ENCODE measurements around the gene MPI.
"Not testable (repeated sequence)": the region's sequence is repeated elsewhere in the genome, so short reads cannot be mapped to it uniquely, and the experiment has no call there.

The MPI gene

GRCh38 chr15:74863239-74864056 lies 26.4 kb upstream of the MPI start:
- DNase-seq (ENCODE audit: low spot score), result no peak

GRCh38 chr15:74864296-74864695 lies 25.5 kb upstream of the MPI start:
- DNase-seq (ENCODE audit: low spot score), result no peak

- DNase-seq (ENCODE audit: low spot score), result no peak
Observed at GRCh38 chr15:74865316-74865715, 24.5 kb upstream of the MPI start.

GRCh38 chr15:74866090-74866489 lies 23.8 kb upstream of the MPI start:
- DNase-seq (ENCODE audit: low spot score), result no peak

GRCh38 chr15:74867466-74868038 lies 22.3 kb upstream of the MPI start:
- DNase-seq (ENCODE audit: low spot score), result no peak

GRCh38 chr15:74868059-74868458 lies 21.8 kb upstream of the MPI start:
- no peak for DNase-seq (ENCODE audit: low spot score)

- DNase-seq (ENCODE audit: low spot score), result no peak
Observed at GRCh38 chr15:74869372-74869725, 20.5 kb upstream of the MPI start.

- peak; percentile 11 for DNase-seq (ENCODE audit: low spot score)
Observed at GRCh38 chr15:74869726-74870407, 20.0 kb upstream of the MPI start.

- no peak for DNase-seq (ENCODE audit: low spot score)
Observed at GRCh38 chr15:74870436-74871215, 19.2 kb upstream of the MPI start.

- no peak for DNase-seq (ENCODE audit: low spot score)
Observed at GRCh38 chr15:74872702-74873035, 17.2 kb upstream of the MPI start.

- peak; percentile 97 for DNase-seq (ENCODE audit: low spot score)
Observed at GRCh38 chr15:74873036-74873755, 16.6 kb upstream of the MPI start, which contains the start of gene SCAMP2. Gene SCAMP2 (minus strand): TSS chr15:74873365. CDS start chr15:74873255, 110 bp downstream.

GRCh38 chr15:74873756-74874424 lies 16.0 kb upstream of the MPI start:
- DNase-seq (ENCODE audit: low spot score), result no peak

GRCh38 chr15:74878273-74878672 lies 11.6 kb upstream of the MPI start:
- no peak for DNase-seq (ENCODE audit: low spot score)

- DNase-seq (ENCODE audit: low spot score), result no peak
Observed at GRCh38 chr15:74882528-74882927, 7.3 kb upstream of the MPI start.

- no peak for DNase-seq (ENCODE audit: low spot score)
Observed at GRCh38 chr15:74884428-74885223, 5.2 kb upstream of the MPI start.

GRCh38 chr15:74885461-74885860 lies 4.4 kb upstream of the MPI start:
- no peak for DNase-seq (ENCODE audit: low spot score)

GRCh38 chr15:74887537-74888193 lies 2.2 kb upstream of the MPI start:
- DNase-seq (ENCODE audit: low spot score), result not testable (repeated sequence)

GRCh38 chr15:74888716-74889115 lies 1.1 kb upstream of the MPI start:
- DNase-seq (ENCODE audit: low spot score), result no peak

- DNase-seq (ENCODE audit: low spot score), result peak; percentile 71
Observed at GRCh38 chr15:74889390-74889882, 406 bp upstream of the MPI start.

GRCh38 chr15:74890665-74890960 lies 771 bp downstream of the MPI start:
- DNase-seq (ENCODE audit: low spot score), result no peak

Measured in cerebellar cortex (tissue), 1 donor.